Spleen (tissue), 11 donors: Measurements from ENCODE around the gene SEPTIN2. TPM values are rescaled to one million over a fixed set of nuclear protein-coding genes. Genes with fewer than 3 reads are reported as not detected.

Source experiments
- DNase-seq: peaks from one replicate; pipeline ENCODE4 v3.0.0-alpha.2; 2020
- H3K27ac ChIP-seq, 8 donors: fragments of 200-600 bp; sonication (generic) in 7 of 8; 1 replicate in 4 of 8; 2 replicates in 4 of 8; pipeline versions ENCODE4 v1.5.0 to v1.8.0; 2016 to 2021; ENCODE audit warnings: inconsistent platforms in 4 of 8, mild to moderate bottlenecking in 4 of 8, moderate library complexity in 1 of 8
- H3K27me3 ChIP-seq, 7 donors: fragments of 200-600 bp; sonication (generic) in 6 of 7; replicated peaks in 1 of 7; 1 replicate in 4 of 7; 2 replicates in 3 of 7; pipeline versions ENCODE4 v1.5.0 to v1.8.0; 2016 to 2021; ENCODE audit warnings: inconsistent platforms in 3 of 7, mild to moderate bottlenecking in 1 of 7
- H3K36me3 ChIP-seq, 6 donors: fragments of 200-600 bp; sonication (generic) in 5 of 6; 1 replicate in 4 of 6; 2 replicates in 2 of 6; pipeline versions ENCODE4 v1.5.0 to v1.8.0; 2016 to 2021; ENCODE audit warnings: inconsistent platforms in 2 of 6
- H3K4me1 ChIP-seq, 6 donors: fragments of 200-600 bp; sonication (generic) in 5 of 6; 1 replicate in 3 of 6; 2 replicates in 3 of 6; pipeline versions ENCODE4 v1.5.0 to v1.8.0; 2016 to 2021; ENCODE audit warnings: inconsistent platforms in 3 of 6
- H3K4me3 ChIP-seq, 8 donors: fragments of 200-600 bp; sonication (generic) in 7 of 8; 1 replicate in 4 of 8; 2 replicates in 4 of 8; pipeline versions ENCODE4 v1.5.0 to v1.8.0; 2016 to 2021; ENCODE audit warnings: inconsistent platforms in 4 of 8, mild to moderate bottlenecking in 4 of 8, moderate library complexity in 2 of 8
- H3K9me3 ChIP-seq, 8 donors: fragments of 200-600 bp; sonication (generic) in 7 of 8; 1 replicate in 4 of 8; 2 replicates in 4 of 8; pipeline versions ENCODE4 v1.5.0 to v1.8.0; 2016 to 2021; ENCODE audit warnings: inconsistent platforms in 4 of 8
- POLR2A ChIP-seq, 3 donors: fragments of 450-650 bp; IDR thresholded peaks; one replicate each; pipeline ENCODE4 v1.5.1; 2017; ENCODE audit warnings: antibody characterized with exemption in 3 of 3, mild to moderate bottlenecking in 1 of 3
- POLR2AphosphoS5 ChIP-seq, 3 donors: sonication (generic); formaldehyde crosslinking; IDR thresholded peaks; one replicate each; pipeline ENCODE4 v1.5.1; 2017; ENCODE audit warnings: antibody characterized with exemption in 3 of 3
- WGBS, 5 donors: extraction: QIAGEN DNeasy Blood & Tissue Kit in 3 of 5; methylation state at CpG; one replicate each; pipeline versions ENCODE4 v1.1.5 to v1.1.7; 2013 to 2018; 5-methylcytosine and 5-hydroxymethylcytosine counted together
- intact Hi-C: fragments of 100-400 bp; cut with DNase I; formaldehyde crosslinking; loops from one replicate; pipeline ENCODE4 v1.15.0; 2023; ENCODE audit warnings: low total_unique reads
- polyA plus RNA-seq, 3 donors: library from polyadenylated mRNA; stranded (reverse); fragments of 200-250 nt; gene quantifications; one replicate each; pipeline ENCODE4 v1.2.1, GENCODE V29; 2013
- total RNA-seq, 7 donors: library from RNA; depleted of rRNA in 3 of 7; stranded (reverse); fragments of >200 nt in 3 of 7; fragmentation: NEBNext Ultra II Directional in 4 of 7; extraction: Animal tissue kit (Norgen Biotek cat#: 25700) in 4 of 7; gene quantifications; one replicate each; pipeline versions ENCODE4 v1.1.0 to v1.2.1, GENCODE V29; 2016 to 2021
- TF ChIP-seq, protein P1 (sequence below), 11 experiments: fragments of 200-600 bp in 7 of 11; fragments of 450-650 bp in 4 of 11; sonication (generic) in 4 of 11; IDR thresholded peaks in 8 of 11; conservative IDR thresholded peaks in 3 of 11; 1 replicate in 7 of 11; 2 replicates in 4 of 11; pipeline versions ENCODE4 v1.4.0 to v1.8.0; 2016 to 2021; ENCODE audit warnings: antibody characterized with exemption in 11 of 11, inconsistent platforms in 4 of 11, mild to moderate bottlenecking in 1 of 11
- donor health status: healthy with polysubstance abuse.
- donor health status: DM: no; HTN: no; CAD: no; lungs with moderate emphysema.
- donor health status: DM: no; HTN: no; CAD: no.
- donor health status: Bipolar disorder and iron deficiency.
- donor health status: healthy.
- donor health status: DM: no; HTN: no; CAD: no.
- donor health status: DM: yes; HTN: yes; CAD: no.

Gene SEPTIN2
- total and polyA plus RNA-seq, 10 donors: 90.3 to 350 (median 279) TPM

DNA sequence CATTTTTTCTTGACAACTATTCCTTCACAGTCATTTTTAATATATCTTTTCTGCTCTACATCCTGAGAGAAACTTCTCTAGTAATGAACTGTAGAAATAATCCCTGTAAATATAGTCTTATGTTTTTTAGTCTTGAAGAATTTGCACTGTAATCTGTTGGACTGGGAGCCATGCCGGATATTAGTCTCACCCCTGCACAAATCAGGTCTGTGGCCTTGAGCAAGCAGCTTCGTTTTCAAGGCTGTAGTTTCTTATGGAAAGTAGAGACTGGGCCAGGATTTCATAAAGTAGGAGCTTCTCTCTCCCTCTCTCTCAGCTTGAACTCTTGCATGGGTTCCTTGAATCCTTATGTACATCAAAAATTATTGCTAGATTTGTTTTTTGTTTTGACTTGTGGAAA lies 49.1 kb downstream of the SEPTIN2 start:
- TF ChIP-seq POLR2AphosphoS5 (IDR thresholded peaks at IDR 0.05) (no peak), POLR2A (IDR thresholded peaks at IDR 0.05) (no peak)
- TF ChIP-seq, protein P1, sequence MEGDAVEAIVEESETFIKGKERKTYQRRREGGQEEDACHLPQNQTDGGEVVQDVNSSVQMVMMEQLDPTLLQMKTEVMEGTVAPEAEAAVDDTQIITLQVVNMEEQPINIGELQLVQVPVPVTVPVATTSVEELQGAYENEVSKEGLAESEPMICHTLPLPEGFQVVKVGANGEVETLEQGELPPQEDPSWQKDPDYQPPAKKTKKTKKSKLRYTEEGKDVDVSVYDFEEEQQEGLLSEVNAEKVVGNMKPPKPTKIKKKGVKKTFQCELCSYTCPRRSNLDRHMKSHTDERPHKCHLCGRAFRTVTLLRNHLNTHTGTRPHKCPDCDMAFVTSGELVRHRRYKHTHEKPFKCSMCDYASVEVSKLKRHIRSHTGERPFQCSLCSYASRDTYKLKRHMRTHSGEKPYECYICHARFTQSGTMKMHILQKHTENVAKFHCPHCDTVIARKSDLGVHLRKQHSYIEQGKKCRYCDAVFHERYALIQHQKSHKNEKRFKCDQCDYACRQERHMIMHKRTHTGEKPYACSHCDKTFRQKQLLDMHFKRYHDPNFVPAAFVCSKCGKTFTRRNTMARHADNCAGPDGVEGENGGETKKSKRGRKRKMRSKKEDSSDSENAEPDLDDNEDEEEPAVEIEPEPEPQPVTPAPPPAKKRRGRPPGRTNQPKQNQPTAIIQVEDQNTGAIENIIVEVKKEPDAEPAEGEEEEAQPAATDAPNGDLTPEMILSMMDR (IDR thresholded peaks at IDR 0.05 in 8 of 11, conservative IDR thresholded peaks at IDR 0.05 in 3 of 11): no peak
- intact Hi-C loops: no loop called here
- Histone ChIP-seq H3K27me3 (no peaks in the 10 kb centered on the region), H3K4me3 (no peak overlapping the region), H3K27ac (peak overlapping the region in 7 of 8 donors; percentile 6 to 69 (median 49)), H3K36me3 (no peaks in the 10 kb centered on the region), H3K4me1 (peaks cover 20 to 67% (median 51%) of the 10 kb centered on the region in 6 donors), H3K9me3 (no peaks in the 10 kb centered on the region)
- DNase-seq: no peak
- WGBS, 5 donors: 65 to 76% (median 69%) methylated on average over 2 of the region's 2 CpGs

DNA sequence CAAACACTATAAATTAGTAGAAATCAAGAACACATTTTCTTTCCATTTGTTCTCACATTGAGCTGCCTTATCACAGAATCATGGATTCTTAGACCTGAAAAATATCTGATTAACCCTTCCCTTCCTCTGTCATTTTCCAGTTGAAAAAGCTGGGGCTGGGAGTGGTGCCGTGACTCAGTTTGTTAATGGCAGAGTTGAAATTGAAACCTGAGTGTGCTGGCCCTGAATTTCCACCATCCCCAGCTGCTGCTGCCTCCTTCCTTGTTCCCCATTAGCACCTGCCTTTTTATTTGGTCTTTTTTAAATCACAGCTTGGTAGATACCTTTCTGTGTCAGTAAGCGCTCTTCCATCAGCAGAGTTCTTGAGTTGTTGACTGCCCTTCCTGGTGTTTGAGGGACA lies 51.0 kb downstream of the SEPTIN2 start:
- peak overlapping the region in 3 of 8 donors; percentile 5 to 57 (median 27) for H3K27ac ChIP-seq
- WGBS, 5 donors: 66 to 98% (median 85%) methylated on average over 2 of the region's 2 CpGs
- intact Hi-C loops: no loop called here

DNA sequence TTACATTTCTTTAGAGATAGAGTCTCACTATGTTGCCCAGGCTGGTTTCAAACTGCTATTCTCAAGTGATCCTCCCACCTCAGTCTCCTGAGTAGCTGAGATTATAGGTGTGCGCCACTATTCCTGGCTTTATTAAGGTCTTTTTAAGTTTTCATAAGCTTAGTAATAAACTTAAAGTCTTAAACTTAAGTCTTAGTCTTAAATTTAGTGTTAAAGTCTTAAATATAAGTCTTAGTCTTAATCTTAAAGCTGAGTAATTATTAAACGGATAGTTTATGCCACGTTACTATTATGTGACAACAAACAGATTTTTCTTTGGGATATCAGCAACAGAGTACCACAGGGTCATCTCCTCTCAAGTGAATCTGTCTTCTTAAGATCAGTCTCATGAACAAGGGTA lies 52.9 kb downstream of the SEPTIN2 start:
- Histone ChIP-seq H3K4me3 (no peak overlapping the region), H3K9me3 (no peaks in the 10 kb centered on the region), H3K4me1 (peaks cover 19 to 74% (median 48%) of the 10 kb centered on the region in 6 donors), H3K36me3 (peaks cover 0 to 7% (median 0%) of the 10 kb centered on the region in 6 donors), H3K27me3 (no peaks in the 10 kb centered on the region), H3K27ac (no peak overlapping the region)
- intact Hi-C loops: no loop called here
- no peak for TF ChIP-seq POLR2AphosphoS5 (IDR thresholded peaks at IDR 0.05)
- TF ChIP-seq, protein P1 (IDR thresholded peaks at IDR 0.05 in 8 of 11, conservative IDR thresholded peaks at IDR 0.05 in 3 of 11): no peak
- no peak for TF ChIP-seq POLR2A (IDR thresholded peaks at IDR 0.05)
- WGBS, 5 donors: 90 to 99% (median 93%) methylated on average over 3 of the region's 3 CpGs
- no peak for DNase-seq

More for the DNA sequence above, 51.0 kb downstream of the SEPTIN2 start:
- no peaks in the 10 kb centered on the region for H3K9me3 ChIP-seq
- no peak for TF ChIP-seq POLR2AphosphoS5 (IDR thresholded peaks at IDR 0.05)
- TF ChIP-seq POLR2A (IDR thresholded peaks at IDR 0.05): no peak
- TF ChIP-seq, protein P1 (IDR thresholded peaks at IDR 0.05 in 8 of 11, conservative IDR thresholded peaks at IDR 0.05 in 3 of 11): no peak
- no peak overlapping the region for H3K4me3 ChIP-seq
- H3K4me1 ChIP-seq: peaks cover 20 to 70% (median 56%) of the 10 kb centered on the region in 6 donors
- no peaks in the 10 kb centered on the region for H3K36me3 ChIP-seq
- no peaks in the 10 kb centered on the region for H3K27me3 ChIP-seq
- DNase-seq: no peak

DNA sequence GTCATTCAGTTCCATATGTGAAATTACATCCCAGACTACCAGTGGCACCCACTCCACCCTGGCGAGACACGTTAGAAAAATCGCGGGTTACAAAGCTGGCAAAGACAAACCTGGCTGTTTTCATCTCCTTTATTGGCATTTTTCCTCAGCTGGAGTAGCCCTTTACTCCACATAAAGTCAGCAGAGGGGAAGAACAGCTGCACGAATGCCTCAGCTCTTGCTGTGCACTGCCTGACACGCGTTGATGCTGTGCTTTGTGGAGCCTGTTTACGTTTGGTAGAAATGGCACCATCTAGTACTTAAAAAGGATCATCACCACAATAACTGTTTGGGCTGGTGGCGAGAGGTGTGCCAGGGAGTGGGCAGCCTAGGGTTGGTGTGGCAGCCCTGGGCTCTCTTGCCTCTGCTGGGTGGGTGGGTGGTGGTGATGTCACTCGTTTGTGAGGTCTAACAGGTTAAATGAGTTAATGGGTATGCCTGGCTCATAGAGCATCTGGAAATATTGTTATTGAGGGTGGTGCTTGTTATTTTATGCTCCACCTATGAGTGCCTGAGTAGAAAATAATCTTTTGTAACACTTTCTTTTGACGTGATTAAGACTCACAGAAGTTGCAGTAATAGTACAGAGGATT lies 56.8 kb downstream of the SEPTIN2 start:
- DNase-seq: no peak
- peaks cover 0 to 38% (median 2%) of the 10 kb centered on the region in 6 donors for H3K36me3 ChIP-seq
- no peak for TF ChIP-seq POLR2A (IDR thresholded peaks at IDR 0.05)
- TF ChIP-seq, protein P1 (IDR thresholded peaks at IDR 0.05 in 8 of 11, conservative IDR thresholded peaks at IDR 0.05 in 3 of 11): no peak
- no peak for TF ChIP-seq POLR2AphosphoS5 (IDR thresholded peaks at IDR 0.05)
- 73 to 91% (median 84%) methylated on average over 11 of the region's 11 CpGs for WGBS, 5 donors
- H3K4me1 ChIP-seq: peaks cover 3 to 52% (median 24%) of the 10 kb centered on the region in 6 donors
- no peaks in the 10 kb centered on the region for H3K9me3 ChIP-seq
- no peaks in the 10 kb centered on the region for H3K27me3 ChIP-seq
- no peak overlapping the region for H3K4me3 ChIP-seq
- H3K27ac ChIP-seq: no peak overlapping the region
- intact Hi-C loops: no loop called here
